HUDEP-2 (cell line): ENCODE measurements around the gene TLK2.
A peak's percentile ranks its signal among the peaks of the same experiment; 100 is the strongest.
"Not testable (repeated sequence)": the region's sequence is repeated elsewhere in the genome, so short reads cannot be mapped to it uniquely, and the experiment has no call there.

ENCODE experiments used
- DNase-seq, 76 experiments: peaks; one replicate each; lab custom pipeline; 2025; ENCODE audit not compliant: unreplicated experiment in 76 of 76; lab: John Stamatoyannopoulos, UW

TLK2 gene

GRCh38 chr17:62552851-62553659, 74.4 kb downstream of the TLK2 start:
- DNase-seq, result peak in 35 of 76 experiments; percentile 1 to 48 (median 25)

DNA sequence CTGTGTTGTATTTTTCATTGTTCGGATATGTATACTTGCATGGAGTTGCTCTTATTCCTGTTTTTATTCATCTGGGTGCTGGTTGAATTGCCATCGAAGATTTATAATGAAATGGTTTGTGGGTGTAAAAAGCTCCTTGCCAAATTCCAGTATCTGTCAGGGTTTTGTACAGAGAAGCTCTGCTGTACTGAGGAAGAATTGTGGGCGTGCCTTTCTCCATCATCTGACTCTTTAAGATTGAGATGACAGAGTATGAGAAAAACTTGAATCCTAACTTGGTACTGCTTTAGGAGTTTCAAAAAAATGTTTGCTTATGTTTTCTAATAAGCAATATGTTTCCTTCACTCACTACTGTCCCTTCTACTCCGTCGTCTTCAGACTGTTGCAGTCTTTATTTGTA, 78.9 kb downstream of the TLK2 start:
- DNase-seq, result not testable (repeated sequence)

DNA sequence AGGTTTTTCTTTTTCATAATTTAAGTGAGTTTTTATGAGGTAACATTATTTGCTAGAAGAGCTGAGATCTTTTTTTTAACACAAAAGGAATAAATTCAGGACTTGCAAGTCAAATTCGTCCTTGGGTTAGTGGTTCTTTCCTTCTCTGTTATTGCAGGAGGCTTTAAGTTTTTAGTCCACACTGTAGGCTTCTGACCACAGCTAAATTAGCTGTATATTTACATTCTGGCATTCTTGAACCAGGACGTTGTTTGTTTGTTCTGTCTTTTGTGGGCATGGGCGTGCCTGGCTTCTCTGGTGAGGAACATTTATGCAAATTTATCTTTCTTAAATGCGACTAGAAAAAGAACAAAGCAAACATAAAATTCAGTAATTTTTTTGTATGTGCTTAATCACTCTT, 80.3 kb downstream of the TLK2 start:
- DNase-seq, result not testable (repeated sequence)

- DNase-seq, result not testable (repeated sequence)
Measured at GRCh38 chr17:62560971-62561370, 82.3 kb downstream of the TLK2 start.

- no peak for DNase-seq
Measured at GRCh38 chr17:62562656-62563055, 84.0 kb downstream of the TLK2 start.

DNA sequence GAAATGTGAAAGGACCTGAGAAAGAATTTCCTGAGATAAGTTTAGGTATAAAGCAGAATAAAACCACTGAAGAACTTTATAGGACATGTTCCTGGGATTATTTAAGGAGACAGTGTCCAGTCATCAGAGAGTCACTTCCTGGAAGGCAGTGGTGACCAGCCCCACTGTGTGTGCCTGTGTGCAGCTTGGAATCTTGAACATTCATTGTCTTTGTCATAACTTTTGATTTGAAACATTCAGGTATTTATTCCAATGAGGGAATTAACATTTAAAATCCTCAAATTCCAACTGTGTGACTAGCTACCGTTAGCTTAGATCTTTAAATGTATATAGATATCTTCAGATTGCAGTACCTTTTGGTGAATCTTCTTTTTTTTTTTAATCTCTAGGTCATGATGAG, 87.2 kb downstream of the TLK2 start:
- DNase-seq, result no peak

DNA sequence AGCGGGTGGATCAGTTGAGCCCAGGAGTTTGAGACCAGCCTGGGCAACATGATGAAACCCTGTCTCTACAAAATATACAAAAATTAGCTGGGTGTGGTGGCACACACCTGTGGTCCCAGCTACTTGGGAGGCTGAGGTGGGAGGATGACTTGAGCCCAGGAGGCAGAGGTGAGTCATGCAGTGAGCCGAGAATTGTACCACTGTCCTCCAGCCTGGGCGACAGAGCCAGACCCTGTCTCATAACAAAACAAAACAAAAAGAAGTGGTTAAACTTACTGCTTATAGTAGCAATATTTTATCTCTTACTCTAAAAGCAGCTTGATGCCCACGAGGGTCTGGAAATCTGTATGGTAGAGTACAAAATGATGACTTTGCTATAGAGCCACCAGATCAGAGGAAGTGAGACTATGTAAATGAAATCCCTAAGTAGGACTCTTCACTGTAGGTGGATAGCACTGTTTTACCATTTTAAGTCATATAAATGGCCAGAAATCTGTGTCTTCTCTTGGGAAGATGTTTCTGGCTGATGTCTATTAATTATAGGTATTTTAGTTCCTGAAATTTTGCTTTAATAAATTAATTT, 88.5 kb downstream of the TLK2 start:
- DNase-seq, result no peak

DNA sequence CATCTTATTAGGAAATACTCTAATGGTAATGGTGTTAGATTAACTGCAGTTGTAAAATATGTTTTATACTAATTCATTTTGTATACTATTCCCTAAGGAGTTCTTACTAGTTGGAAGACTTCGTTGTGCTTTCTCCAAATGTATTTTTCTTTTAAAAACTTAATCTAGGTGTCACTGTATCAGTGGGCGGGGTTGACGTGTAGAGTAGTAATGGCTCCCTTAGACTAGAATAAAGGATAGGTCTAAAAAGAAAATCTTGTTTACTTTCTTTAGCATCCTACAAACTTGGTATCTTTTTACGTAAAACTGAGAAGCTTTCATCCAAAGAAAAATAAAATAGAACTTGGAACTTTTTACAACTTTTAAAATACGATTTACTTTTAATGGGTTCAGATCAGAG, 93.9 kb downstream of the TLK2 start:
- no peak for DNase-seq

DNA sequence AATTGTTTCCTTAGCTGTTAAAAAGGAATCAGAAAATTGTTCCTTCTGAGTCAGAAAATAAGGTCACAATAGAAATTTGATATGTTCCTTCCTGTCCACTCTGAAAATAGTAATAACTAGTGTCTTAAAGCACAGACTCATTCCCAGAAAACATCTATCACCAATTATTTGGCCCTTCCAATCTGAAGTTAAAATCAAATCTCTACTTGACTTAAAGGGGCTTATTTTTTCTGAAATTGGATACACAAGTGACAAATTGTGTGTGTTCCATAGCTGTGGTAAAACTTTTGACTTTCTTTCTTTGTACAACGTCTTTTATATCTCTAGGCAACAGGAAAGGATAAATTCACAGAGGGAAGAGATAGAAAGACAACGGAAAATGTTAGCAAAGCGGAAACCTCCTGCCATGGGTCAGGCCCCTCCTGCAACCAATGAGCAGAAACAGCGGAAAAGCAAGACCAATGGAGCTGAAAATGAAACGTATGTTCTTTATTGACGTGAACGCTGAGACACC, 94.3 kb downstream of the TLK2 start:
- DNase-seq, result no peak

GRCh38 chr17:62573480-62574117, 95.0 kb downstream of the TLK2 start:
- no peak for DNase-seq

DNA sequence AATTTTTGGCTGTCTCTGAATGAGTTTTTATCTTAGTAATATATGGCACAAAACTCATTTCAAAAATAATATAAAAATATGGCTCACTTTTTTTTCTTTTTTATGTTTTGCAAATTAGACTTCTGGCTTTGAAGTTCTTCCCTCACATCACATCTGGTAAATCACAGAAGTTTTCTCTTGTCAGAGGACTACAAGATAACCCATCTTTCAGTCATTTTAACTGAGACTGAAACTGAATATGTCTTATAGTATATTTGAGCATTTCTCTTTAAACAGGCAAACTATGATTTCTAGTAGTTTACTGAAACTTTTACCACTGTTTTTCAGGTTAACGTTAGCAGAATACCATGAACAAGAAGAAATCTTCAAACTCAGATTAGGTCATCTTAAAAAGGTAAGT, 97.8 kb downstream of the TLK2 start:
- no peak for DNase-seq

- no peak for DNase-seq
Measured at GRCh38 chr17:62578757-62579487, 100.3 kb downstream of the TLK2 start.

GRCh38 chr17:62580947-62581346, 102.3 kb downstream of the TLK2 start:
- DNase-seq, result no peak

- DNase-seq, result no peak
Measured at GRCh38 chr17:62581764-62582163, 103.1 kb downstream of the TLK2 start.

DNA sequence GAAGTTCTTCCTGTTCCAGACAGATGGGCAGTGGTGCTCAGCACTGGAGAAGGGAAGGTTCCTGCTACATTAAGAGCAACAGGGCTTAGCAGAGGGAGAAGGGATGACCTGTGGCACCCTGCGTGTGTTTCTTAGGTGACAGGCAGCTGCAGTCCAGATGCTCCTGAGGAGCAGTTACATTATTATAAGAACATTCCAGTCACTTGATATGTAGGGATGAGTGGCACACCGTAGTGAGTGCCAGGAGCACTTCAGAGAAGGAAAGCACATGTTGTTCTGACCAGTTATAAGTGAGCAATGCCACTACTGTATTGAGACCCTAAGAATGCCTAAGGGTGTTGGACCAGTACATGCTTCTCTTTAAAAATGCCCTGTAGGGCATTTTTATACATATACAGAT, 108.9 kb downstream of the TLK2 start:
- no peak for DNase-seq

DNA sequence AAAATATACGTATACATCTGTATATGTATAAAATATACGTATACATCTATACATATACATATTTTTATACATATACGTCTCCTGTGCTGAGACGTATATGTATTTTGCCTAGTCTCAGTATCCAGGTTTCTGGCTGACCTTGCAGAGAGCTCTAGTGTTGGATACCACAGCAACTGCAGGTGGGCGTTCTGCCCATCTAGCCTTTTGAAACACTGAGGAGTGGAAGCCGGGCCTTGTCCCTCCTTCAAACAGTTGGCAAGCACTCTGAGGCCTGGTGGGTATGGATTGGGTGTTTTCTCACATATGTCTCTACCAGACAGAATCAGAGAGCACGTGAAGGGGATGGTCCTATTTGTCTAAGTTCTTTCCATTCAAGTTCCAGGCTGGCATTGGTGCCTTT, 109.5 kb downstream of the TLK2 start:
- DNase-seq, result no peak

- no peak for DNase-seq
Measured at GRCh38 chr17:62591333-62591732, 112.7 kb downstream of the TLK2 start.

GRCh38 chr17:62591822-62592221, 113.2 kb downstream of the TLK2 start:
- not testable (repeated sequence) for DNase-seq

DNA sequence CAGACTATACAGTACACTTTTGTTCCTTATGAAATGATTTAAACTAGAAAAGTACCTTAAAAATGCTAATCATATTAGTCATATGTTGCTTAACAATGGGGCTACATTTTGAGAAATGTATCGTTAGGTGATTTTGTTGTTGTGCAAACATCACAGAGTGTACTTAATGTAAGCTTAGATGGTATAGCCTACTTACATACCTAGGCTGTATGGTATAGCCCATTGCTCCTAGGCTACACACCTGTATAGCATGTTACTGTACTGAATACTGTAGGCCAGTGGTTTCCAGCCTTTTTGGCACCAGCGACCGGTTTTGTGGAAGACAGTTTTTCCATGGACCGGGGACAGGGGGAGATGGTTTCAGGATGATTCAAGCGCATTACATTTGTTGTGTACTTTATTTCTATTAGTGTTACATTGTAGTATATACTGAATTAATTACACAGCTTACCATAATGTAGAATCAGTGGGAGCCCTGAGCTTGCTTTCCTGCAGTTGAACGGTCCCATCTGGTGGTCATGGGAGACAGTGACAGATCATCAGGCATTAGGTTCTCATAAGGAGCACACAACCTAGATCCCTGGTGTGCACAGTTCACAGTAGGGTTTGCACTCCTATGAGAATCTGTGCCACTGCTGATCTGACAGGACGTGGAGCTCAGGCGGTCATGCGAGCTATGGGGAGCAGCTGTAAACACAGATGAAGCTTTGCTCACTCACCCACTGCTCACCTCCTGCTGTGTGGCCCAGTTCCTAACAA, 113.9 kb downstream of the TLK2 start:
- DNase-seq, result no peak

DNA sequence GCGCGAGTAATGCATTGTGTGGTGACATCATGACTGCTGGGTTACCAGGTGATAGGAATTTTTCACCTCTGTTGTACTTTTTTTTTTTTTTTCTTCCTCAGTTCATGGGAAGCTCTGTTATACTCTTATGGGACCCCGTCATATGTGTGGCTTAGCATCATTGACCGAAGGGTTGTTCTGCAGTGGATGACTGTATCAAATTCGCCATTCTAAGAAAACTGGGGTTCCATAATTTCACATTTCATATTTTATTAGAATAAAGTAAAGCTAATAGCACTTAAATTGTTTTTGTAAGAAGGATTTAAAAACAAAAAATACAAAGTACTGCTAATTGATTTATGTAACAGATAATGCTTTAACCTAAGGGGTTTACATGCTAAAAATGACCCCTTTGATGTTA, 116.9 kb downstream of the TLK2 start:
- no peak for DNase-seq
